H9 (cell line): Measurements from ENCODE around the gene IL31RA. TPM values are rescaled to one million over a fixed set of nuclear protein-coding genes. Genes with fewer than 3 reads are reported as not detected.

Experiments
- DNase-seq: peaks from one replicate; pipeline ENCODE4 v3.0.0-alpha.2; 2017
- H2AFZ ChIP-seq: one replicate; pipeline ENCODE4 v1.6.1; 2013; ENCODE audit warnings: mild to moderate bottlenecking, low read length, control low read depth, moderate library complexity
- H2AK5ac ChIP-seq: 2 replicates; pipeline ENCODE4 v1.6.1; 2013; ENCODE audit warnings: low read length, control low read depth, mixed read lengths; ENCODE audit not compliant: insufficient read length
- H2BK120ac ChIP-seq: one replicate; pipeline ENCODE4 v1.6.1; 2013; ENCODE audit warnings: low read depth, mild to moderate bottlenecking, low read length, control low read depth, inconsistent platforms; ENCODE audit not compliant: poor library complexity, severe bottlenecking
- H2BK12ac ChIP-seq: 2 replicates; pipeline ENCODE4 v1.6.1; 2013; ENCODE audit warnings: low read length, control low read depth, mixed read lengths, low read depth; ENCODE audit not compliant: insufficient read length
- H2BK15ac ChIP-seq: 2 replicates; pipeline ENCODE4 v1.6.1; 2013; ENCODE audit warnings: low read depth, low read length, control low read depth
- H2BK20ac ChIP-seq: one replicate; pipeline ENCODE4 v1.6.1; 2013; ENCODE audit warnings: low read depth, mild to moderate bottlenecking, low read length, control low read depth, inconsistent platforms; ENCODE audit not compliant: poor library complexity, severe bottlenecking
- H2BK5ac ChIP-seq: 2 replicates; pipeline ENCODE4 v1.6.1; 2013; ENCODE audit warnings: low read length, control low read depth, mixed read lengths; ENCODE audit not compliant: insufficient read length
- H3K14ac ChIP-seq: 2 replicates; pipeline ENCODE4 v1.6.1; 2013; ENCODE audit warnings: low read length, control low read depth; ENCODE audit not compliant: insufficient read depth
- H3K18ac ChIP-seq: 2 replicates; pipeline ENCODE4 v1.6.1; 2013; ENCODE audit warnings: low read depth, mild to moderate bottlenecking, mixed read lengths, low read length, control low read depth; ENCODE audit not compliant: insufficient read length
- H3K23ac ChIP-seq: 2 replicates; pipeline ENCODE4 v1.6.1; 2013; ENCODE audit warnings: low read length, control low read depth, mixed read lengths, low read depth; ENCODE audit not compliant: insufficient read length
- H3K23me2 ChIP-seq: 2 replicates; pipeline ENCODE4 v1.6.1; 2013; ENCODE audit warnings: low read depth, mild to moderate bottlenecking, mixed read lengths, low read length, control low read depth; ENCODE audit not compliant: insufficient read length, poor library complexity, severe bottlenecking
- H3K27ac ChIP-seq: 2 replicates; pipeline ENCODE4 v1.5.1; 2013; ENCODE audit warnings: low read length, control low read depth, mixed read lengths, low read depth; ENCODE audit not compliant: insufficient read length
- H3K27me3 ChIP-seq: 2 replicates; pipeline ENCODE4 v1.6.1; 2013; ENCODE audit warnings: low read length, control low read depth, inconsistent platforms; ENCODE audit not compliant: insufficient read depth
- H3K4ac ChIP-seq: 2 replicates; pipeline ENCODE4 v1.6.1; 2013; ENCODE audit warnings: low read depth, mild to moderate bottlenecking, control low read depth, inconsistent platforms, low read length, moderate library complexity
- H3K4me1 ChIP-seq: 2 replicates; pipeline ENCODE4 v1.6.1; 2013; ENCODE audit warnings: low read length, control low read depth, inconsistent platforms; ENCODE audit not compliant: insufficient read depth
- H3K4me2 ChIP-seq: 2 replicates; pipeline ENCODE4 v1.6.1; 2013; ENCODE audit warnings: low read length, control low read depth, mixed read lengths; ENCODE audit not compliant: insufficient read length, insufficient read depth
- H3K56ac ChIP-seq: 2 replicates; pipeline ENCODE4 v1.6.1; 2013; ENCODE audit warnings: low read depth, mild to moderate bottlenecking, mixed read lengths, low read length, control low read depth; ENCODE audit not compliant: insufficient read length
- H3K79me1 ChIP-seq: 2 replicates; pipeline ENCODE4 v1.6.1; 2013; ENCODE audit warnings: low read depth, mild to moderate bottlenecking, moderate library complexity, low read length, control low read depth, inconsistent platforms; ENCODE audit not compliant: insufficient read depth, poor library complexity, severe bottlenecking
- H3K79me2 ChIP-seq: 2 replicates; pipeline ENCODE4 v1.6.1; 2013; ENCODE audit warnings: low read length, control low read depth, inconsistent platforms; ENCODE audit not compliant: insufficient read depth
- H3K9ac ChIP-seq: 2 replicates; pipeline ENCODE4 v1.6.1; 2013; ENCODE audit warnings: low read length, control low read depth, mixed read lengths; ENCODE audit not compliant: insufficient read length; ENCODE audit errors: extremely low read depth
- H3K9me3 ChIP-seq: one replicate; pipeline ENCODE4 v1.6.1; 2013; ENCODE audit warnings: low read depth, low read length, inconsistent platforms; ENCODE audit not compliant: control insufficient read depth
- H3T11ph ChIP-seq: one replicate; pipeline ENCODE4 v1.6.1; 2013; ENCODE audit warnings: mild to moderate bottlenecking, low read length, control low read depth, inconsistent platforms
- H4K20me1 ChIP-seq: one replicate; pipeline ENCODE4 v1.6.1; 2013; ENCODE audit not compliant: control insufficient read depth, insufficient read length, insufficient read depth
- H4K5ac ChIP-seq: 2 replicates; pipeline ENCODE4 v1.6.1; 2013; ENCODE audit warnings: low read depth, mild to moderate bottlenecking, mixed read lengths, low read length, control low read depth; ENCODE audit not compliant: insufficient read length
- H4K8ac ChIP-seq: replicated peaks from 2 replicates; pipeline ENCODE4 v1.6.1; 2013; ENCODE audit warnings: low read length, control low read depth, mixed read lengths, low read depth; ENCODE audit not compliant: insufficient read length
- H4K91ac ChIP-seq: 2 replicates; pipeline ENCODE4 v1.6.1; 2013; ENCODE audit warnings: low read depth, mild to moderate bottlenecking, moderate library complexity, mixed read lengths, low read length, control low read depth; ENCODE audit not compliant: insufficient read length
- H3K27ac Mint-ChIP-seq, 3 experiments: 2 replicates in 2 of 3; 3 replicates in 1 of 3; pipeline ENCODE4 v1.8.0; 2020 to 2021; ENCODE audit warnings: mixed read lengths in 3 of 3, mild to moderate bottlenecking in 1 of 3, moderate library complexity in 1 of 3
- H3K27me3 Mint-ChIP-seq: 2 replicates; pipeline ENCODE4 v1.8.0; 2021; ENCODE audit warnings: low read depth, mild to moderate bottlenecking, moderate library complexity, mixed read lengths
- H3K36me3 Mint-ChIP-seq, 3 experiments: 2 replicates in 2 of 3; 3 replicates in 1 of 3; pipeline ENCODE4 v1.8.0; 2020 to 2021; ENCODE audit warnings: low read depth in 3 of 3, mixed read lengths in 3 of 3; ENCODE audit not compliant: insufficient read depth in 1 of 3
- H3K4me1 Mint-ChIP-seq, 2 experiments: 2 replicates each; pipeline ENCODE4 v1.8.0; 2020; ENCODE audit warnings: mixed read lengths in 2 of 2
- H3K4me3 Mint-ChIP-seq, 2 experiments: 2 replicates in 1 of 2; 3 replicates in 1 of 2; pipeline ENCODE4 v1.8.0; 2020 to 2021; ENCODE audit warnings: mild to moderate bottlenecking in 2 of 2, mixed read lengths in 2 of 2, moderate library complexity in 1 of 2
- H3K9me3 Mint-ChIP-seq, 2 experiments: 2 replicates in 1 of 2; 3 replicates in 1 of 2; pipeline ENCODE4 v1.8.0; 2020; ENCODE audit warnings: mild to moderate bottlenecking in 2 of 2, mixed read lengths in 2 of 2, moderate library complexity in 1 of 2
- WGBS: extraction: QIAGEN DNeasy Blood & Tissue Kit; methylation state at CpG from one replicate; pipeline ENCODE4 v1.1.7; 2013; ENCODE audit warnings: missing lambda C conversion rate, low lambda C conversion rate, mixed read lengths; ENCODE audit not compliant: insufficient read length; ENCODE audit errors: extremely low coverage; 5-methylcytosine and 5-hydroxymethylcytosine counted together
- total RNA-seq: library from RNA; stranded (reverse); gene quantifications from 2 replicates; pipeline ENCODE4 v1.2.1, GENCODE V29; 2021
- TF ChIP-seq, protein P1 (sequence below): fragments of 200-600 bp; sonication (generic); conservative IDR thresholded peaks from 3 replicates; pipeline ENCODE4 v1.8.0; 2021; ENCODE audit warnings: antibody characterized with exemption, mild to moderate bottlenecking

Gene IL31RA
- total RNA-seq, 1 experiment from 2014 or later, result 0.11 TPM

DNA sequence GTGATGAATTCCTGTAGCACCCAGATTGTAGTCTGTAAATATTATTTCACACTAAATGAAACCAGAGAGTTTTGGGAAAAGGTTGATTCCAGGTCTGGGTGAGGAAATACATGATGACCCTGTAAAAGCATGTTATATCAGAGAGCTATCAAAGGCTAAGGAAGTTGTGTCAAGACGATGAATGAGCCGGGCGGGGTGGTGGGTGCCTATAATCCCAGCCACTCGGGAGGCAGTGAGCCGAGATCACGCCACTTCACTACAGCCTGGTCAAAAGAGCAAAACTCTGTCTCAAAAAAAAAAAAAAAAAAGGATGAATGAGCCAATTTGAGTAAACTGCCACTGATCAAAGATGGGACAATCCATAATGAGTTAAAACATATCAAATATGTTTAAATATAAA lies 114.4 kb downstream of the IL31RA start:
- H3K4me1 Mint-ChIP-seq, result no peaks in the 10 kb centered on the region
- Histone ChIP-seq H2BK15ac (no peak overlapping the region), H3K79me1 (no peaks in the 10 kb centered on the region), H3K4ac (no peak overlapping the region), H3K4me2 (no peak overlapping the region), H3K23ac (no peak overlapping the region), H3K18ac (no peak overlapping the region), H2BK120ac (no peak overlapping the region), H4K5ac (no peak overlapping the region), H3K9me3 (no peaks in the 10 kb centered on the region), H2BK5ac (no peak overlapping the region), H3K27ac (no peak overlapping the region), H3K4me1 (no peaks in the 10 kb centered on the region), H2AK5ac (no peak overlapping the region), H4K8ac (no peak overlapping the region), H3K56ac (no peak overlapping the region), H3K23me2 (no peaks in the 10 kb centered on the region), H2BK20ac (no peak overlapping the region), H4K91ac (no peak overlapping the region), H3K27me3 (no peaks in the 10 kb centered on the region), H3K79me2 (no peaks in the 10 kb centered on the region), H3K14ac (no peak overlapping the region), H3K9ac (no peak overlapping the region), H4K20me1 (no peaks in the 10 kb centered on the region), H2AFZ (no peak overlapping the region), H3T11ph (no peak overlapping the region), H2BK12ac (no peak overlapping the region)
- no peaks in the 10 kb centered on the region for H3K9me3 Mint-ChIP-seq
- no peak overlapping the region for H3K4me3 Mint-ChIP-seq
- DNase-seq, result no peak
- no peak overlapping the region; a peak in 1 of 7 replicates for H3K27ac Mint-ChIP-seq
- TF ChIP-seq, protein P1, sequence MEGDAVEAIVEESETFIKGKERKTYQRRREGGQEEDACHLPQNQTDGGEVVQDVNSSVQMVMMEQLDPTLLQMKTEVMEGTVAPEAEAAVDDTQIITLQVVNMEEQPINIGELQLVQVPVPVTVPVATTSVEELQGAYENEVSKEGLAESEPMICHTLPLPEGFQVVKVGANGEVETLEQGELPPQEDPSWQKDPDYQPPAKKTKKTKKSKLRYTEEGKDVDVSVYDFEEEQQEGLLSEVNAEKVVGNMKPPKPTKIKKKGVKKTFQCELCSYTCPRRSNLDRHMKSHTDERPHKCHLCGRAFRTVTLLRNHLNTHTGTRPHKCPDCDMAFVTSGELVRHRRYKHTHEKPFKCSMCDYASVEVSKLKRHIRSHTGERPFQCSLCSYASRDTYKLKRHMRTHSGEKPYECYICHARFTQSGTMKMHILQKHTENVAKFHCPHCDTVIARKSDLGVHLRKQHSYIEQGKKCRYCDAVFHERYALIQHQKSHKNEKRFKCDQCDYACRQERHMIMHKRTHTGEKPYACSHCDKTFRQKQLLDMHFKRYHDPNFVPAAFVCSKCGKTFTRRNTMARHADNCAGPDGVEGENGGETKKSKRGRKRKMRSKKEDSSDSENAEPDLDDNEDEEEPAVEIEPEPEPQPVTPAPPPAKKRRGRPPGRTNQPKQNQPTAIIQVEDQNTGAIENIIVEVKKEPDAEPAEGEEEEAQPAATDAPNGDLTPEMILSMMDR, result no peak
- H3K36me3 Mint-ChIP-seq, result 0 out of 7 replicates have a peak, but pooled peaks cover 0 to 1% (median 0%) of the 10 kb centered on the region in 3 experiments
- no CpG with 5 or more reads among the region's 6 CpGs for WGBS
- H3K27me3 Mint-ChIP-seq, result no peaks in the 10 kb centered on the region
